Stimulated activated effector memory CD8-positive, alpha-beta T cell treated with anti-CD3 and anti-CD28 coated beads, Interleukin-12 subunit alpha, Interleukin-12 subunit beta, amount 100 ng/mL, for 72 hours (primary cell): ENCODE results near the gene C1orf159.
"Not testable (repeated sequence)": the region's sequence is repeated elsewhere in the genome, so short reads cannot be mapped to it uniquely, and the experiment has no call there.

ENCODE experiments used
- ATAC-seq: fragments of 150-1000 bp; cut with Tn5 transposase; 2 replicates; pipeline ENCODE4 v1.10.0; 2021
- DNase-seq, 2 donors: peaks; one replicate each; pipeline ENCODE4 v3.0.0; 2021 to 2022; ENCODE audit warnings: low spot score in 2 of 2
- H3K27ac Mint-ChIP-seq: one replicate; pipeline ENCODE4 v1.8.0; 2022; ENCODE audit warnings: mild to moderate bottlenecking, mixed read lengths
- H3K36me3 Mint-ChIP-seq: one replicate; pipeline ENCODE4 v1.8.0; 2022; ENCODE audit warnings: mild to moderate bottlenecking, mixed read lengths
- H3K4me1 Mint-ChIP-seq: one replicate; pipeline ENCODE4 v1.8.0; 2022; ENCODE audit warnings: mixed read lengths
- H3K4me3 Mint-ChIP-seq: one replicate; pipeline ENCODE4 v1.8.0; 2022; ENCODE audit warnings: mild to moderate bottlenecking, mixed read lengths
- H3K9me3 Mint-ChIP-seq: one replicate; pipeline ENCODE4 v1.8.0; 2022; ENCODE audit warnings: mixed read lengths

The C1orf159 gene

DNA sequence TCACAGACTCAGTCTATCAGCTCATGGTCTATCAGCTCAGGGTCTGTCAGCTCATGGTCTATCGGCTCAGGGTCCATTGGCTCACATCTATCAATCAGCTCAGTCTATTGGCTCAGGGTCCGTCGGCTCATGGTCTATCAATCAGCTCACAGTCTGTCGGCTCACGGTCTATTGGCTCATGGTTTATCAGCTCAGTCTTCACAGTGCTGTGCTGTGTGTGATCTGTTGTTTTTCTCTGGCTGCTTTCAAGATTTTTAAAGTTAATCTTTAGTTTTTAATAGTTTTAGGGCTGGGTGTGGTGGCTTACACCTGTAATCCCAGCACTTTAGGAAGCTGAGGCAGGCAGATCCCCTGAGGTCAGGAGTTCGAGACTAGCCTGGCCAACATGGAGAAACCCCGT, 14.4 kb downstream of the C1orf159 start:
- peaks cover 17% of the 10 kb centered on the region for H3K9me3 Mint-ChIP-seq
- ATAC-seq (no peak), DNase-seq (no peak)
- peaks cover 25% of the 10 kb centered on the region for H3K36me3 Mint-ChIP-seq
- H3K4me3 Mint-ChIP-seq: no peak overlapping the region
- peaks cover 42% of the 10 kb centered on the region for H3K4me1 Mint-ChIP-seq
- no peak overlapping the region for H3K27ac Mint-ChIP-seq

DNA sequence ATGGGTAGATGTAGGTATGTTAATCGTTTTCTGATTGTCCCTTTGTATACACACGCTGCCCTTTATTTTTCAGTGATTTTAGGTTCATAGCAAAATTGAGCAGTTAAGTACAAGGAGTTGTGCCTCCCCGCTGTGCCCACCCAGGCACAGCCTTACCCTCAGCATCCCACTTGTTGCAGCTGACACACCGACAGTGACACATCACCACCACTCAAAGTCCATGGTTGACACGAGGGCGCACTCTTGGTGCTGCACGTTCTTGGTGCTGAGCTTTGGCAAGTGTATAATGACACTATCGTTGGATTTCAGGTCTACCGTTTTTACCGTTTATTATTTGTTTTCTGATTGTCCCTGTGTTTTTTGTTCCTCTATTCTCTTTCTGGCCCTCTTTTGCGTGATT, 15.6 kb downstream of the C1orf159 start:
- Mint-ChIP-seq H3K4me1 (peaks cover 42% of the 10 kb centered on the region), H3K4me3 (no peak overlapping the region), H3K36me3 (peaks cover 25% of the 10 kb centered on the region), H3K27ac (peak overlapping the region; percentile 20), H3K9me3 (peaks cover 17% of the 10 kb centered on the region)
- no peak for ATAC-seq
- no peak for DNase-seq

GRCh38 chr1:1099506-1100183, 16.2 kb downstream of the C1orf159 start:
- Mint-ChIP-seq H3K4me3 (peak overlapping the region; percentile 1), H3K9me3 (peaks cover 17% of the 10 kb centered on the region), H3K4me1 (peaks cover 38% of the 10 kb centered on the region), H3K27ac (peak overlapping the region; percentile 86), H3K36me3 (peaks cover 25% of the 10 kb centered on the region)
- ATAC-seq (peak; percentile 49), DNase-seq (no peak)

DNA sequence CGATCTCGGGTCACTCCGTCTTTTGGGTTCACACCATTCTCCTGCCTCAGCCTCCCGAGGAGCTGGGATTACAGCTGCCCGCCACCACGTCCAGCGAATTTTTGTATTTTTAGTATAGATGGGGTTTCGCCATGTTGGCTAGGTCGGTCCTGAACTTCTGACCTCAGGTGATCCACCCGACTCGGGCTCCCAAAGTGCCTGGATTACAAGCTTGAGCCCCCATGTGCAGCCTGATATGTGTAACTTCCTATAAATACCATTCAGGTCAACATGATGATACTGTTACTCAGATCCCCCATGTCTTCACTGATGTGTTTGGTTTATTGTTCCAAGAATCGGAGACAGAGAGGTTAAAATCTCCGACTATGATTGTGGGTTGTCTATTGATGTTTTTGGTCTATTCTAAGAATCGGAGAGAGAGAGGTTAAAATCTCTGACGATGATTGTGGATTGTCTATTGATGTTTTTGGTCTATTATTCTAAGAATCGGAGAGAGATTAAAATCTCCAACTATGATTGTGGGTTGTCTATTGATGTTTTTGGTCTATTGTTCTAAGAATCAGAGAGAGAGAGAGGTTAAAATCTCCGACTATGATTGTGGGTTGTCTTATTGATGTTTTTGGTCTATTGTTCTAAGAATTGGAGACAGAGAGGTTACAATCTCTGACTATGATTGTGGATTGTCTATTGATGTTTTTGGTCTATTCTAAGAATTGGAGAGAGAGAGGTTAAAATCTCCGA, 17.0 kb downstream of the C1orf159 start:
- peak overlapping the region; percentile 86 for H3K27ac Mint-ChIP-seq
- no peak for DNase-seq
- peaks cover 21% of the 10 kb centered on the region for H3K36me3 Mint-ChIP-seq
- H3K4me1 Mint-ChIP-seq: peaks cover 31% of the 10 kb centered on the region
- peak overlapping the region; percentile 1 for H3K4me3 Mint-ChIP-seq
- peaks cover 17% of the 10 kb centered on the region for H3K9me3 Mint-ChIP-seq
- ATAC-seq: peak; percentile 88

DNA sequence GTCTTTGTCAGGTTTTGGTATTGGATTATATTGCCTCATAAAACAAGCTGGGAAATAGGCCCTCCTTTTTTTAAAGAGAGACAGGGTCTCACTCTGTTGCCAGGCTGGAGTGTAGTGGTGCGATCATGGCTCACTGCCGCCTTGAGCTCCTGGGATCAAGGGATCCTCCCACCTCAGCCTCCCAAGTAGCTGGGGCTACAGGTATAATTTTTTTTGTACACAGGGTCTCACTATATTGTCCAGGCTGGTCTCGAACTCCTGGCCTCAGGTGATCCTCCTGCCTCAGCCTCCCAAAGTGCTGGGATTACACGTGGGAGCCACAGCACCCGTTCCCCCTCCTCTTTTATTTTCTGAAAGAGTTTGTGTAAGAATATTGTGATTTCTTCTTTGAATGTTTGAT, 19.8 kb downstream of the C1orf159 start:
- H3K36me3 Mint-ChIP-seq: peaks cover 26% of the 10 kb centered on the region
- not testable (repeated sequence) for H3K27ac Mint-ChIP-seq, DNase-seq, ATAC-seq, H3K4me3 Mint-ChIP-seq
- peaks cover 17% of the 10 kb centered on the region for H3K9me3 Mint-ChIP-seq
- peaks cover 33% of the 10 kb centered on the region for H3K4me1 Mint-ChIP-seq

- no peak overlapping the region for H3K4me3 Mint-ChIP-seq
- no peak overlapping the region for H3K27ac Mint-ChIP-seq
- peaks cover 22% of the 10 kb centered on the region for H3K36me3 Mint-ChIP-seq
- H3K9me3 Mint-ChIP-seq: peaks cover 12% of the 10 kb centered on the region
- H3K4me1 Mint-ChIP-seq: peaks cover 26% of the 10 kb centered on the region
- DNase-seq (no peak), ATAC-seq (no peak)
Observed at GRCh38 chr1:1094981-1095380, 20.9 kb downstream of the C1orf159 start.

DNA sequence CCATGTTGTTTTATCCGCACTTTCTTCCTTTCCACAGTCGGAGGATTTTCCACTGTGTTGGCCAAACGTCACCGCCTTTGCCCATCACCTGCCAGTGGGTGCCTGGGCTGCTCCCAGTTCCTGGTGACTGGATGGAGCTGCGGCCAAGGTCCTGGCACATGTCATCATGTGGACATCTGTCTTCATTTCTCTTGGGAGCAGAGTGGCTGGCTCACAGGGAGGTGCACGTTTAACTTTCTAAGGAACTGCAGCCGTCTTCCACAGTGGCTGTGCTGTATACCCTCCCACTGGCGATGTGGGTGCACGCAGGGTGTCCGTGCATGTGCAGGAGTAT, 22.3 kb downstream of the C1orf159 start:
- peaks cover 17% of the 10 kb centered on the region for H3K36me3 Mint-ChIP-seq
- ATAC-seq (no peak), DNase-seq (no peak)
- H3K4me1 Mint-ChIP-seq: peaks cover 13% of the 10 kb centered on the region
- peaks cover under 1% of the 10 kb centered on the region for H3K9me3 Mint-ChIP-seq
- no peak overlapping the region for H3K27ac Mint-ChIP-seq
- H3K4me3 Mint-ChIP-seq: no peak overlapping the region

DNA sequence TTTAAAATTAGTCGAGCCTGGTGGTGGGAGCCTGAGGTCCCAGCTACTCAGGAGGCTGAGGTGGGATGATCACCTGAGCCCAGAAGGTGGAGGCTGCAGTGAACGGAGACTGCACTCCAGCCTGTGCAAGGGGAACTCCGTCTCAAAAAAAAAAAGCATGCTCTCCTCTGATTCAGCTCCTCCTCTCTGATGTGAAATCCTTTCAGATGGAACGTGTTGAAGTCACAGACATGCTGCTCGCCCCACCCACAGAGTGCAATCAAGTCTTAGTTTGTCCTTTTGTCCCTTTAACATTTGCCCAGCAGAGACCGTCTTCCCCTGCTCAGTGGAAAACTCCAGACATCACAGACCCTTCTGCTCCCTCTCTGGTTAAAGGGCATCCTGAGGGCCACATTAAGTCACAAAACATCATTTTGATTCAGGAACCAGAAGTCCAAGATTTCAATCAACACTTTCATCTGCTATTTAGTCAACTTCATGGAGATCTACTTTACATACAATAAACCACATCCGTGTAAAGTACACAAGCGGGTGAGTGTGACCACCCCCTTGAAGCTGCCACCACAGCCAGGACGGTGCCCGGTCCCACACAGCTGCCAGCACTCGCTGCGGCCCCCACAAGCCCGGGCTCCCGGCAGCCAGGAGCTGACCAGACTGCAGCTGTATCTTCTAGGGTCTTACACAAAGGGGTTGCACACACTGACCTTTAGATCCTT, 22.8 kb downstream of the C1orf159 start:
- peaks cover 10% of the 10 kb centered on the region for H3K4me1 Mint-ChIP-seq
- no peaks in the 10 kb centered on the region for H3K9me3 Mint-ChIP-seq
- H3K27ac Mint-ChIP-seq: no peak overlapping the region
- H3K36me3 Mint-ChIP-seq: peaks cover 14% of the 10 kb centered on the region
- DNase-seq (no peak), ATAC-seq (no peak)
- H3K4me3 Mint-ChIP-seq: no peak overlapping the region

DNA sequence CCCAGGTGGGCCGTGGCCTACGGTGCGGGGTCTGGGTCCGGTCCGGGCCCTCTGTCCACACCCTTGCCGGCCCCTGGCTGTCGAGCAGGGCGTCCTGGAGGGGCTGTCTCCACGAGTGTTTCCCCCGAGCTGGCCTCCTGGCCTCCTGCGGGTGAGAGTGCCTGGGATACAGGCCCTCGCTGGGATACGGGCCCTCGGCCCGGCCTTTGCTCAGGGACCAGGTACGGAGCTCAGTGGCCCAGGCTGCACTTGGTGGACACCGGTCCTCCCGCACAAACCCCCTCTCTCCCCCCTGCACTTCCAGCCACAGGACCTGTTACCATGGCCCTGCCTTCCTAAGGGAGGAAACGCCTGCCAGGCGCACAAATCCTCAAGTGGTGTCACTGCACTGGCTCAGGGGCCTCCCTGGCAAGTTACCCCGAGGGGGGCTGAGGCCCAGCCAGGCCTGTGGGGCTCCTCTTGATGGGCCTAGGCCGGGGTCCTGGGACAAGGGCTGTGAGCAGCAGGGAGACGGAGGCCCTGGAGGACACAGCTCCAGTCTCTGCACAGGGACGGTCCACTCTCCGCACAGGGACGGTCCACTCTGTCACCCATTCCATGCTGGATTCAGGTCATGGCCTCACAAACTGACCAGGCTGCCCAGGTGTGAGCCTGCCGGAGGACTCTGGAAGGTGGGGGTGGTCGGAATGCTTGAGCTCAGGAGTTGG, 23.6 kb downstream of the C1orf159 start:
- Mint-ChIP-seq H3K4me1 (peaks cover 10% of the 10 kb centered on the region), H3K9me3 (no peaks in the 10 kb centered on the region), H3K4me3 (no peak overlapping the region), H3K36me3 (peaks cover 14% of the 10 kb centered on the region), H3K27ac (no peak overlapping the region)
- ATAC-seq (no peak), DNase-seq (no peak)

- no peak for DNase-seq
- H3K4me1 Mint-ChIP-seq: peaks cover 14% of the 10 kb centered on the region
- H3K27ac Mint-ChIP-seq: no peak overlapping the region
- H3K4me3 Mint-ChIP-seq: no peak overlapping the region
- H3K36me3 Mint-ChIP-seq: peaks cover 14% of the 10 kb centered on the region
- ATAC-seq: no peak
- H3K9me3 Mint-ChIP-seq: no peaks in the 10 kb centered on the region
Observed at GRCh38 chr1:1091344-1092148, 24.3 kb downstream of the C1orf159 start.

GRCh38 chr1:1090424-1091343, 25.2 kb downstream of the C1orf159 start:
- ATAC-seq (no peak), DNase-seq (no peak)
- peaks cover 14% of the 10 kb centered on the region for H3K36me3 Mint-ChIP-seq
- H3K4me3 Mint-ChIP-seq: no peak overlapping the region
- no peaks in the 10 kb centered on the region for H3K9me3 Mint-ChIP-seq
- H3K4me1 Mint-ChIP-seq: peaks cover 16% of the 10 kb centered on the region
- no peak overlapping the region for H3K27ac Mint-ChIP-seq

GRCh38 chr1:1089731-1090423, 26.0 kb downstream of the C1orf159 start:
- H3K9me3 Mint-ChIP-seq: no peaks in the 10 kb centered on the region
- peaks cover 14% of the 10 kb centered on the region for H3K36me3 Mint-ChIP-seq
- peaks cover 16% of the 10 kb centered on the region for H3K4me1 Mint-ChIP-seq
- no peak for DNase-seq
- H3K27ac Mint-ChIP-seq: no peak overlapping the region
- no peak overlapping the region for H3K4me3 Mint-ChIP-seq
- ATAC-seq: no peak
